HG03025 (cell line): ENCODE results near the gene CHMP6.
"Not testable (repeated sequence)": the region's sequence is repeated elsewhere in the genome, so short reads cannot be mapped to it uniquely, and the experiment has no call there.

Source experiments
- ATAC-seq: cut with Tn5 transposase; IDR thresholded peaks from one replicate; pipeline ENCODE4 v1.9.1; 2021; ENCODE audit warnings: mild to moderate bottlenecking, moderate library complexity; ENCODE audit not compliant: unreplicated experiment, low FRiP score

CHMP6 gene

GRCh38 chr17:81010935-81011334 is 19.3 kb downstream of the CHMP6 start:
- ATAC-seq: no peak

- ATAC-seq: no peak
Measured at GRCh38 chr17:81011951-81012350, 20.3 kb downstream of the CHMP6 start.

GRCh38 chr17:81012574-81013447 is 21.2 kb downstream of the CHMP6 start:
- ATAC-seq: no peak

- ATAC-seq: no peak
Measured at GRCh38 chr17:81013642-81014041, 22.0 kb downstream of the CHMP6 start.

- no peak for ATAC-seq
Measured at GRCh38 chr17:81015136-81015535, 23.5 kb downstream of the CHMP6 start.

GRCh38 chr17:81016575-81016974 is 24.9 kb downstream of the CHMP6 start:
- no peak for ATAC-seq

- ATAC-seq: not testable (repeated sequence)
Measured at GRCh38 chr17:81017330-81017729, 25.7 kb downstream of the CHMP6 start.

- no peak for ATAC-seq
Measured at GRCh38 chr17:81018044-81018802, 26.6 kb downstream of the CHMP6 start.

- no peak for ATAC-seq
Measured at GRCh38 chr17:81019563-81020442, 28.2 kb downstream of the CHMP6 start.

- no peak for ATAC-seq
Measured at GRCh38 chr17:81020443-81020766, 28.8 kb downstream of the CHMP6 start.

- ATAC-seq: no peak
Measured at GRCh38 chr17:81020767-81021497, 29.3 kb downstream of the CHMP6 start.

- ATAC-seq: no peak
Measured at GRCh38 chr17:81021531-81022343, 30.1 kb downstream of the CHMP6 start.

- ATAC-seq: no peak
Measured at GRCh38 chr17:81022344-81022676, 30.7 kb downstream of the CHMP6 start.

- ATAC-seq: no peak
Measured at GRCh38 chr17:81025065-81025740, 33.6 kb downstream of the CHMP6 start.

- no peak for ATAC-seq
Measured at GRCh38 chr17:81025741-81026129, 34.1 kb downstream of the CHMP6 start.

- no peak for ATAC-seq
Measured at GRCh38 chr17:81026266-81027036, 34.8 kb downstream of the CHMP6 start.

GRCh38 chr17:81027038-81027437 is 35.4 kb downstream of the CHMP6 start:
- ATAC-seq: no peak
